ENCODE measurements around the gene SCIN. TPM values are rescaled to one million over a fixed set of nuclear protein-coding genes. Genes with fewer than 3 reads are reported as not detected.
A peak's percentile ranks its signal among the peaks of the same experiment; 100 is the strongest.

Gene SCIN
- total and polyA plus RNA-seq, 12 donors, result 0.06 to 5.5 (median 0.79) TPM

GRCh38 chr7:12674053-12674452 lies 103.5 kb downstream of the SCIN start:
- DNase-seq, result no peak
- peaks cover 0 to 3% of the 10 kb centered on the region in 2 donors for H3K4me1 ChIP-seq (replicated peaks in 1 of 2)
- no peak overlapping the region for H3K27ac ChIP-seq
- 85 to 91% (median 89%) methylated on average over 2 of the region's 2 CpGs for WGBS, 4 donors
- intact Hi-C loops (cut with DNase I), result no loop called here
- TF ChIP-seq CTCF (IDR thresholded peaks at IDR 0.05) (no peak), POLR2A (IDR thresholded peaks at IDR 0.05) (no peak)
- no peaks in the 10 kb centered on the region for H3K27me3 ChIP-seq
- H3K36me3 ChIP-seq (replicated peaks in 1 of 2), result no peaks in the 10 kb centered on the region
- H3K4me3 ChIP-seq, result no peak overlapping the region
- H3K9me3 ChIP-seq (replicated peaks in 1 of 3), result no peaks in the 10 kb centered on the region

GRCh38 chr7:12674861-12675260 lies 104.3 kb downstream of the SCIN start:
- no peaks in the 10 kb centered on the region for H3K27me3 ChIP-seq
- WGBS, 4 donors, result 26 to 44% (median 43%) methylated on average over 4 of the region's 4 CpGs
- peak; percentile 44 to 78 (median 70) for DNase-seq
- H3K36me3 ChIP-seq (replicated peaks in 1 of 2), result no peaks in the 10 kb centered on the region
- peaks cover 0 to 3% of the 10 kb centered on the region in 2 donors for H3K4me1 ChIP-seq (replicated peaks in 1 of 2)
- no peak overlapping the region for H3K27ac ChIP-seq
- H3K4me3 ChIP-seq, result peak overlapping the region in 1 of 4 donors; percentile 2
- H3K9me3 ChIP-seq (replicated peaks in 1 of 3), result no peaks in the 10 kb centered on the region
- intact Hi-C loops (cut with DNase I), result no loop called here
- TF ChIP-seq CTCF (IDR thresholded peaks at IDR 0.05), result peak; percentile 36 to 66 (median 58)
- TF ChIP-seq POLR2A (IDR thresholded peaks at IDR 0.05), result no peak

- no peak for DNase-seq
- H3K27ac ChIP-seq, result no peak overlapping the region
- no peaks in the 10 kb centered on the region for H3K9me3 ChIP-seq (replicated peaks in 1 of 3)
- H3K36me3 ChIP-seq (replicated peaks in 1 of 2), result no peaks in the 10 kb centered on the region
- WGBS, 4 donors, result 36 to 62% (median 49%) methylated on average over 2 of the region's 2 CpGs
- peaks cover 0 to 5% of the 10 kb centered on the region in 2 donors for H3K4me1 ChIP-seq (replicated peaks in 1 of 2)
- no peak overlapping the region for H3K4me3 ChIP-seq
- TF ChIP-seq POLR2A (IDR thresholded peaks at IDR 0.05) (no peak), CTCF (IDR thresholded peaks at IDR 0.05) (peak in 5 of 6 experiments; percentile 20 to 41 (median 27))
- intact Hi-C loops (cut with DNase I), result loop anchor here in 1 of 2 donors (10.0 kb wide), 1 partner anchor 581 kb away; no protein-coding TSS in a partner anchor
- H3K27me3 ChIP-seq, result no peaks in the 10 kb centered on the region
Measured at GRCh38 chr7:12683678-12684585, 113.4 kb downstream of the SCIN start.

DNA sequence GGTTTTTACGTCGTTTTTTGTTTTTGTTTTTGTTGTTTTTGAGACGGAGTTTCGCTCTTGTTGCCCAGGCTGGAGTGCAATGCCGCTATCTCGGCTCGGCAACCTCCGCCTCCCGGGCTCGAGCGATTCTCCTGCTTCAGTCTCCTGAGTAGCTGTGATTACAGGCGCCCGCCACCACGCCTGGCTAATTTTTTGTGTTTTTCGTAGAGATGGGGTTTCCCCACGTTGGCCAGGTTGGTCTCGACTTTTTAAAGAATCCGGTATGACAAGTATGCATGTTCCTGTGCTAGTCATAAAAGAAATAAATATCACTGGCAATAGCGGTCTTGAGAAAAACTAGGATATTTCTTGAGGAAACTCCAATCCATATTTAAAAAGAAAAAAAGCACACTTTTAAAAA lies 114.2 kb downstream of the SCIN start:
- WGBS, 4 donors, result 93 to 94% (median 94%) methylated on average over 19 of the region's 19 CpGs
- Histone ChIP-seq H3K36me3 (replicated peaks in 1 of 2) (no peaks in the 10 kb centered on the region), H3K4me1 (replicated peaks in 1 of 2) (peaks cover 0 to 5% of the 10 kb centered on the region in 2 donors), H3K27me3 (no peaks in the 10 kb centered on the region), H3K4me3 (no peak overlapping the region), H3K9me3 (replicated peaks in 1 of 3) (no peaks in the 10 kb centered on the region), H3K27ac (no peak overlapping the region)
- intact Hi-C loops (cut with DNase I), result loop anchor here in 1 of 2 donors (10.0 kb wide), 1 partner anchor 580 kb away; no protein-coding TSS in a partner anchor
- TF ChIP-seq POLR2A (IDR thresholded peaks at IDR 0.05), result no peak
- TF ChIP-seq CTCF (IDR thresholded peaks at IDR 0.05), result no peak
- no peak for DNase-seq

Measured in adrenal gland (tissue), 12 donors.